Trophoblast cell (in vitro differentiated cells and primary cell): ENCODE measurements around the gene CYTH1.
A peak's percentile ranks its signal among the peaks of the same experiment; 100 is the strongest.

Experiments used
- DNase-seq, 2 donors: peaks; one replicate each; pipeline ENCODE4 v3.0.0-alpha.2; 2016
- H2AFZ ChIP-seq: 2 replicates; pipeline ENCODE4 v1.6.1; 2013; ENCODE audit warnings: low read length, moderate library complexity, mild to moderate bottlenecking; ENCODE audit not compliant: insufficient read depth, poor library complexity
- H2AK5ac ChIP-seq: 2 replicates; pipeline ENCODE4 v1.6.1; 2013; ENCODE audit warnings: mild to moderate bottlenecking, low read length
- H2BK120ac ChIP-seq: 2 replicates; pipeline ENCODE4 v1.6.1; 2013; ENCODE audit warnings: low read length, mild to moderate bottlenecking, moderate library complexity; ENCODE audit not compliant: insufficient read depth, poor library complexity
- H2BK12ac ChIP-seq: 2 replicates; pipeline ENCODE4 v1.6.1; 2013; ENCODE audit warnings: mild to moderate bottlenecking, low read length, moderate library complexity
- H2BK5ac ChIP-seq: 2 replicates; pipeline ENCODE4 v1.6.1; 2013; ENCODE audit warnings: low read length, low read depth, moderate library complexity, mild to moderate bottlenecking; ENCODE audit not compliant: poor library complexity
- H3K14ac ChIP-seq: 2 replicates; pipeline ENCODE4 v1.6.1; 2013; ENCODE audit warnings: mild to moderate bottlenecking, low read length
- H3K18ac ChIP-seq: 2 replicates; pipeline ENCODE4 v1.6.1; 2013; ENCODE audit warnings: mild to moderate bottlenecking, low read length
- H3K23ac ChIP-seq: 2 replicates; pipeline ENCODE4 v1.6.1; 2013; ENCODE audit warnings: low read length
- H3K27ac ChIP-seq: 2 replicates; pipeline ENCODE4 v1.5.1; 2013; ENCODE audit warnings: low read depth, mild to moderate bottlenecking, inconsistent platforms, low read length, moderate library complexity
- H3K27me3 ChIP-seq: 2 replicates; pipeline ENCODE4 v1.6.1; 2013; ENCODE audit warnings: inconsistent platforms, mild to moderate bottlenecking, low read length, moderate library complexity; ENCODE audit not compliant: insufficient read depth
- H3K36me3 ChIP-seq, 2 experiments: 1 replicate in 1 of 2; 2 replicates in 1 of 2; pipeline ENCODE4 v1.6.1; 2013; ENCODE audit warnings: low read length in 2 of 2, mild to moderate bottlenecking in 2 of 2, moderate library complexity in 1 of 2; ENCODE audit not compliant: insufficient read depth in 2 of 2, control insufficient read depth in 1 of 2
- H3K4ac ChIP-seq: 2 replicates; pipeline ENCODE4 v1.6.1; 2013; ENCODE audit warnings: low read depth, mild to moderate bottlenecking, low read length, moderate library complexity
- H3K4me1 ChIP-seq, 2 experiments: 1 replicate in 1 of 2; 2 replicates in 1 of 2; pipeline ENCODE4 v1.6.1; 2013; ENCODE audit warnings: low read length in 2 of 2, mild to moderate bottlenecking in 2 of 2, moderate library complexity in 1 of 2; ENCODE audit not compliant: insufficient read depth in 2 of 2, control insufficient read depth in 1 of 2
- H3K4me2 ChIP-seq: 2 replicates; pipeline ENCODE4 v1.6.1; 2013; ENCODE audit warnings: inconsistent platforms, mild to moderate bottlenecking, low read length, moderate library complexity
- H3K4me3 ChIP-seq: 2 replicates; pipeline ENCODE4 v1.5.1; 2013; ENCODE audit warnings: mild to moderate bottlenecking, low read depth, low read length, inconsistent platforms
- H3K79me1 ChIP-seq: one replicate; pipeline ENCODE4 v1.6.1; 2013; ENCODE audit warnings: low read length
- H3K79me2 ChIP-seq: 2 replicates; pipeline ENCODE4 v1.6.1; 2013; ENCODE audit warnings: low read length, mild to moderate bottlenecking; ENCODE audit not compliant: control insufficient read depth, insufficient read depth, poor library complexity
- H3K9ac ChIP-seq: 2 replicates; pipeline ENCODE4 v1.6.1; 2013; ENCODE audit warnings: mild to moderate bottlenecking, low read length
- H3K9me3 ChIP-seq: 2 replicates; pipeline ENCODE4 v1.6.1; 2013; ENCODE audit warnings: low read depth, mild to moderate bottlenecking, control low read depth, inconsistent platforms, low read length; ENCODE audit not compliant: insufficient read depth
- H4K12ac ChIP-seq: 2 replicates; pipeline ENCODE4 v1.6.1; 2013; ENCODE audit warnings: low read depth, mild to moderate bottlenecking, low read length, moderate library complexity
- H4K8ac ChIP-seq: 2 replicates; pipeline ENCODE4 v1.6.1; 2013; ENCODE audit warnings: low read depth, mild to moderate bottlenecking, low read length, moderate library complexity
- H4K91ac ChIP-seq: one replicate; pipeline ENCODE4 v1.6.1; 2013; ENCODE audit warnings: low read depth, mild to moderate bottlenecking, low read length, moderate library complexity
- WGBS: extraction: QIAGEN DNeasy Blood & Tissue Kit; methylation state at CpG from one replicate; pipeline ENCODE4 v1.1.7; 2013; ENCODE audit warnings: missing lambda C conversion rate; ENCODE audit not compliant: insufficient read length, insufficient coverage; ENCODE audit errors: extremely low coverage; 5-methylcytosine and 5-hydroxymethylcytosine counted together

Gene CYTH1

GRCh38 chr17:78707016-78707415, 75.1 kb downstream of the CYTH1 start:
- Histone ChIP-seq H4K8ac (no peak overlapping the region), H4K12ac (no peak overlapping the region), H2AFZ (no peak overlapping the region), H3K79me1 (no peaks in the 10 kb centered on the region), H3K9me3 (no peaks in the 10 kb centered on the region), H3K9ac (no peak overlapping the region), H2AK5ac (no peak overlapping the region), H2BK5ac (no peak overlapping the region), H3K27me3 (no peaks in the 10 kb centered on the region), H3K18ac (no peak overlapping the region), H3K14ac (no peak overlapping the region), H2BK12ac (no peak overlapping the region), H3K23ac (no peak overlapping the region), H3K27ac (no peak overlapping the region), H3K4me3 (no peak overlapping the region), H3K4me1 (peaks cover 0 to 3% of the 10 kb centered on the region in 2 experiments), H3K4me2 (no peak overlapping the region), H3K4ac (no peak overlapping the region), H4K91ac (no peak overlapping the region), H3K79me2 (no peaks in the 10 kb centered on the region), H2BK120ac (no peak overlapping the region), H3K36me3 (peaks cover 2% of the 10 kb centered on the region in 2 experiments)
- DNase-seq, result peak in 1 of 2 donors; percentile 18
- WGBS, result no CpG with 5 or more reads among the region's 7 CpGs

- Histone ChIP-seq H2BK12ac (no peak overlapping the region), H4K91ac (no peak overlapping the region), H3K9ac (no peak overlapping the region), H2AK5ac (no peak overlapping the region), H3K4ac (no peak overlapping the region), H3K18ac (no peak overlapping the region), H3K9me3 (no peaks in the 10 kb centered on the region), H2BK120ac (no peak overlapping the region), H3K4me2 (no peak overlapping the region), H3K14ac (no peak overlapping the region), H4K8ac (no peak overlapping the region), H3K4me3 (no peak overlapping the region), H2AFZ (no peak overlapping the region), H3K4me1 (peaks cover 0 to 3% of the 10 kb centered on the region in 2 experiments), H4K12ac (no peak overlapping the region), H3K27me3 (no peaks in the 10 kb centered on the region), H3K79me2 (no peaks in the 10 kb centered on the region), H3K23ac (no peak overlapping the region), H3K27ac (no peak overlapping the region), H3K36me3 (peaks cover 7 to 8% of the 10 kb centered on the region in 2 experiments), H3K79me1 (no peaks in the 10 kb centered on the region), H2BK5ac (no peak overlapping the region)
- WGBS, result no CpG with 5 or more reads among the region's 10 CpGs
- peak; percentile 81 to 91 for DNase-seq
Measured at GRCh38 chr17:78706271-78706915, 75.7 kb downstream of the CYTH1 start.

GRCh38 chr17:78705071-78705470, 77.0 kb downstream of the CYTH1 start:
- no peak overlapping the region for H3K27ac ChIP-seq
- H2AFZ ChIP-seq, result no peak overlapping the region
- no peak overlapping the region for H2BK120ac ChIP-seq
- H3K4me1 ChIP-seq, result peaks cover 0 to 3% of the 10 kb centered on the region in 2 experiments
- H2BK5ac ChIP-seq, result no peak overlapping the region
- no peak overlapping the region for H4K91ac ChIP-seq
- H4K12ac ChIP-seq, result no peak overlapping the region
- no peaks in the 10 kb centered on the region for H3K79me2 ChIP-seq
- no peak overlapping the region for H3K4ac ChIP-seq
- no peak overlapping the region for H3K9ac ChIP-seq
- peaks cover 9% of the 10 kb centered on the region in 2 experiments for H3K36me3 ChIP-seq
- WGBS, result no CpG with 5 or more reads among the region's 4 CpGs
- peak overlapping the region; percentile 13 for H3K14ac ChIP-seq
- no peak overlapping the region for H3K18ac ChIP-seq
- no peak overlapping the region for H4K8ac ChIP-seq
- H3K9me3 ChIP-seq, result no peaks in the 10 kb centered on the region
- H3K27me3 ChIP-seq, result no peaks in the 10 kb centered on the region
- no peak overlapping the region for H2AK5ac ChIP-seq
- H3K4me3 ChIP-seq, result no peak overlapping the region
- H2BK12ac ChIP-seq, result peak overlapping the region; percentile 8
- DNase-seq, result no peak
- H3K79me1 ChIP-seq, result no peaks in the 10 kb centered on the region
- H3K4me2 ChIP-seq, result no peak overlapping the region
- H3K23ac ChIP-seq, result no peak overlapping the region

GRCh38 chr17:78704594-78704993, 77.5 kb downstream of the CYTH1 start:
- no peak overlapping the region for H4K8ac ChIP-seq
- no peak overlapping the region for H3K27ac ChIP-seq
- no peak overlapping the region for H2BK120ac ChIP-seq
- no peak overlapping the region for H3K4me2 ChIP-seq
- no peak overlapping the region for H2AK5ac ChIP-seq
- no peaks in the 10 kb centered on the region for H3K9me3 ChIP-seq
- no peak overlapping the region for H3K18ac ChIP-seq
- H3K4me3 ChIP-seq, result no peak overlapping the region
- no CpG with 5 or more reads among the region's 3 CpGs for WGBS
- H4K91ac ChIP-seq, result no peak overlapping the region
- peak; percentile 79 to 87 for DNase-seq
- H3K36me3 ChIP-seq, result peaks cover 9 to 12% of the 10 kb centered on the region in 2 experiments
- H3K23ac ChIP-seq, result no peak overlapping the region
- H3K9ac ChIP-seq, result no peak overlapping the region
- H2AFZ ChIP-seq, result no peak overlapping the region
- no peaks in the 10 kb centered on the region for H3K79me1 ChIP-seq
- no peaks in the 10 kb centered on the region for H3K79me2 ChIP-seq
- H2BK5ac ChIP-seq, result no peak overlapping the region
- H3K14ac ChIP-seq, result no peak overlapping the region
- H3K27me3 ChIP-seq, result no peaks in the 10 kb centered on the region
- H3K4ac ChIP-seq, result no peak overlapping the region
- H4K12ac ChIP-seq, result no peak overlapping the region
- peaks cover 0 to 3% of the 10 kb centered on the region in 2 experiments for H3K4me1 ChIP-seq
- H2BK12ac ChIP-seq, result no peak overlapping the region
